Glomerular visceral epithelial cell (primary cell): ENCODE measurements around the gene IGDCC3.
"Not testable (repeated sequence)": the region's sequence is repeated elsewhere in the genome, so short reads cannot be mapped to it uniquely, and the experiment has no call there.

Source experiments
- DNase-seq: peaks from one replicate; pipeline ENCODE4 v3.0.0-alpha.2; 2016; ENCODE audit errors: extremely low spot score

The IGDCC3 gene

DNA sequence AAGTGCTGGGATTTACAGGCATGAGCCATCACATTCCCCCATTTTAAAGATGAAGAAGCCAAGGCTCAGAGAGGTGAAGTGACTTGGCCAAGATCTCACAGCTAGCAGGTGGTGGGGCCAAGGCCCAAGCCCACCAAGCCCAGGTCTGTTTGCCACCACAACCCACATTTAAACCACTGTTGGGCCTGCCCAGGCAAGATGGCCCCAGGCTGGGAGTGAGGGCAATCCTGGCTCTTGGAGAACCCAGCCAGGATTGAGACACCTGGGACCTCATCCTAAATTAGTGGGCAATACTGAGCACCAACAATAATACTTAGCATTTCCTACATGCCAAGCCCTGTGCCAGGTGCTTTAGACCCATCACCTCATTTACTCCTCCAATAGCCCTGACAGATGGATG lies 6.9 kb downstream of the IGDCC3 start:
- DNase-seq = no peak

DNA sequence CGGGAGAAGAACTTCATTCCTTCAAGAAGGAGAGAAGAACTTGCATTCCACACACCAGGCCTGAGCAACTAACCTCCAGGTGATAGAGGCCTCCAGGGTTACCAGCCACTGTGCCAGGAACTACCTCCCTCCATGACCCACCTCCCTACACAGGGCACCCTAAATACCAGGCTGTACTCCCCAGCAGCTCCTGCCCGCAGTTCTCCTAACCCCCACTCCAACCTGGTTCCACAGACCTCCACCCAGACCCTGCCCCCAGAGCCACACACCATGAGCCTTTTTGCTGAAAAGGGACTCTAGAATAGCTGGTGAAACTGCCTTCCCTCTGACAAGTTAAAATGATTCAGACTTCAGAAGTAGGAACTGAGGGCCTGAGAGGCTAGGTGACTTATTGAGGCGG lies 8.2 kb downstream of the IGDCC3 start:
- no peak for DNase-seq

DNA sequence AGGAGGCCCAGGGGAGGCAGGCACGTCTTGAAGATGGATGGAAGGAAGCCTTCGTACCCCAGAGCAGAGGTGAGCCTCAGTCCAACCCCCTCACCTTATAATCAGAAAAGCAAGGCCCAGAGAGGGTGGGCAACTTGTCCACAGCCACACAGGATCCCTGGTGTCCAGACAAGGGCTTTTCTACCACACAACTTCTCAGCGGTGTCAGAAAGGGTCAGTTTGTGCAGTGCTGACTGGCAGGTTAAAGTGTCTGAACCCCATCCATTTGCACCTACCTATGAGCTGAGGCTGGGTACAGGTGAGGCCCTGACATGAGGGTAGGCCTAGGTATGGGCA lies 8.6 kb downstream of the IGDCC3 start:
- no peak for DNase-seq

DNA sequence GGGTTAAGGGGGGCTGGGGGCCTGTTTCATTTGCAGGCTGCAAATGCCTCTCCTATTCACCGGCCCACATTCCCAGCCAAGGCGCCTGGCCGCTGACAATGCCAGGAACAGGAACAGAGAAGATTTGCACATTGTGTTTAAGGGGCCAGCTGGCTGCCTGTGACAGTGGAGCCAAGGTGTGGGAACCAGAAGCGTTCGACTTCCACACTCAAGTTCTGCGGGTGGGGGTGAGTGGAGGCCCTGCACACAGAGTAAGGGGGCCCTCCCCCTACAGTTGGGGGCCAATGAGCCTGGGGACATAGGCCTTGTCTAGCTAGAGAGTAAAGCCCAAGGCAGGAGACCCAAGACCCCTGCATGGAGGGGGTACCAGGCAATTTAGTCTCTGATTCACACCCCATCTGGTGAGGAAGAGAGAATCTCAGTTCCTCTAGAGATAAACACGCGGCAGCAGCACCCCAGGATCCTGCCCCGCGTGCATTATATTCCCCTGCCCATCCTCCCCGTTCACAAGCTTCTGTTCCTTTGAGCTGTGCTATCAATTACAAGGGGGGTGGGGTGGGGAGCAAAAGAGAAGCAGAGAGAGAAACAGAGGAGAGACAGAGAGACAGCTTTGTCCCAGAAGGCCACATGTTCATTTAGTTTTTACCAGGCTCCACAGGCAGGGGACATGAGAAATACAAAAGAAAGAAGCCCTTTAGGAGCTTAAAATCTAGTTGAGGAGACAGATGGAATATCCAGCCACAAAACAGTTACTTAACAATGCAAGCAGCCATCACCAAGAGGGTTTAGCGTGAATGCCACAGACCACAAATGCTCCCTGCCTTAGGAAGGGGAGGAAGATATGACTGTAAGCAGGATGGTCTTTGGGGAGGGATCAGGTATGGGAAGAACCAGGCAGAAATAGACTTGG lies 9.2 kb downstream of the IGDCC3 start:
- no peak for DNase-seq

DNA sequence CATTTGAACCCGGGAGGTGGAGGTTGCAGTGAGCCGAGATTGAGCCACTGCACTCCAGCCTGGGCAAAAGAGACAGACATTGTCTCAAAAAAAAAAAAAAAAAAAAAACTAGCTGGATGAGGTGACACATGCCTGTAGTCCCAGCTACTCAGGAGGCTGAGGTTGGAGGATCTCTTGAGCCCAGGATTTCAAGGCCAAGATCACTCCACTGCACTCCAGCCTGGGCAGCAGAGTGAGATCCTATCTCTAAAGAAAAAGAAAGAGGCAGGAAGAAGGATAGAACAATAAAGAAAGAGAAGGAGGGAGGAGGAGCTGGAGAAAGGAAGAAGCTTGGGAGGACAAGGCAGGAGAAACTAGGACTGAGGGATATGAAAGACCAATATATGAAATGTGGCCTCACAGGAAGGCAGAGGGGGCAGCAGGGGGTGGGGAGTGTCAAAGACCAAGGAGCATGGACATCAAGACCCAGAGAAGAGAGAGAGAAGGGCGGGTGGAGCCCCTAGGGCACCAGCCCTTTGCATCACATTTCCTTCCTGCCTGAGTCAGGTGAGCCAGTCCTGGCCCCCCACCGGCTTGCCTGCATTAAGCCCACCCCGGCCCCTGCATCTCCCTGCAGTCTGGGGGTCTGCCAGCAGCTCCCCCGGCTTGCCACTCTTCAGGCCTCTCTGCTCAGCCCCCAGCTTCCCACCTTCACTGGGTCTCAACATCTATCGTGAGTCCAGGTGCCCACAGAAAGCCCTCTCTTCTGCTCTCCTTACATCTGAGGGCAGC lies 11.5 kb downstream of the IGDCC3 start:
- DNase-seq = no peak

DNA sequence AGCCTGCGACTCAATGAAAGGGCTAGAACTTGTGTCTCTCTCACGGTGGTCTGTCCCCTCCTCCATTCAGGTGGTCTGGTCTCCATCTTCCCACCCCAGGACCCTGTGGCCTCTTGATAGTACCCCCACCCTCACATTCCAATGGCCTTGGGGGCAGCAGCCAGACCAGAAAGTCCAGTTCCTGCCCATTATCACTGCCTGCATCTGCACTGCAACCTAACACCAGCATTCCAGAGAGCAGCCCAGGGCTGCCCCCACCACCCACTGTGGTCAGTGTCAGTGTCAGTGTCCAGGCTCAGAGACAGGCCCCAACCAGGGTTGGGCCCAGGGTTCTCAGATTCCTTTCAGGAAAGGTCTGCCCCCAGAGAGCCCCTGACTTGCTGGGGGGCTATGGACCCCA lies 12.6 kb downstream of the IGDCC3 start:
- no peak for DNase-seq

DNA sequence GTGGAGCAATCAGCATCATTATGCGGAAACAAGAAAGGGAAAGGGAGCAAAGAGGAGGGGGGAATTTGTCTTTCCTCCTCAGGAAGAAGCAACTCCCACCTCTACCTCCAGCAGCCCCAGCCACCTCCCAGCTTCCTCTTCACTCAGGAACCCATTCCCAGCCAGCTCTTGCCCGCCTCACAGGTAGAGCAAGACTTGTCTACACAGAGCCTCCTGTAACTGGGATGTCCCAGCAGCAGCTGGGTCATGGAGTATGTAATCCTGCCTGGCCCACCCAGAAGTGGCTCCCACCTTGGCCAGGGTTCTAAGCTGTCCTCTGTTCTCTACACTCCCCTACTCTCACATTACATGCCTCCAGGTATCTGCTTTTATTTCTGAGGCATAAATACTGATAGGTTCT lies 14.0 kb downstream of the IGDCC3 start:
- no peak for DNase-seq

DNA sequence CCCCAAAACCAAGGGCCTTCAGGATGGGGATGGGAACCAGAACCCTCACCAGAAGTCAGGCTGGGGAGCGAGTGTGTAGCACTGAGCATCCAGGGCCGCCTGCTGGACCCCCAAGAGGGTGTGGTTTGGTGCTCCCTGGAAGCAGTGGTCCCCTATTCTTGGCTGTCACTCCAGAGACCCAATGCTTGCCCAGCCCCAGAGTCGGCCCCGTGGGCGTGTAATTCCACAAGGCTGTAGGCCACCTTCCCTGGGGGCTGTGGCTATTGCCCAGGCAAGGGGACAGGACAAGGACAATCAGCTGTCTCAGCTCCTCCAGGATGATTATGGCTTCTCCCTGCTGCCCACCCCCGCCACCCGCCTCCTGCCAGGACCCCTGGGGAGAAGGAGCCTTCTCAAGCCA lies 14.5 kb downstream of the IGDCC3 start:
- no peak for DNase-seq

DNA sequence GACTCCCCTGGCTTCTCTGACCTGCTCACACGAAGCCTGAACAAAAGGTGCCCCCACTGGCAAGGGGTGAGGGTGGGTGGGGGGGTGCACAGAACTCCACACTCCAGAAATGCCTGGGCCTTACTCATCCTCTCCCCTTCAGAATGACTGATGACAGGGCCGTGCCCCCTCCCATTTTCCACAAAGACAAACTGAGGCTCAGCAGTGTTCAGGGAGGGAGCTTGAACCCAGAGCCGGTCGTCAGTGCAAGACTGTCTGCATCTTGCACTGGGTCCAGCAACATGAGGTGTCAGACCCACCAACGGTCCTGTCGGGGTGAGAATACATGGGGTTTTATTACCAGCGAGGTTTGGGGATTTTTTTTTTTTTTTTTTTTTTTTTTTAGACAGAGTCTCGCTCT lies 15.3 kb downstream of the IGDCC3 start:
- DNase-seq = no peak

DNA sequence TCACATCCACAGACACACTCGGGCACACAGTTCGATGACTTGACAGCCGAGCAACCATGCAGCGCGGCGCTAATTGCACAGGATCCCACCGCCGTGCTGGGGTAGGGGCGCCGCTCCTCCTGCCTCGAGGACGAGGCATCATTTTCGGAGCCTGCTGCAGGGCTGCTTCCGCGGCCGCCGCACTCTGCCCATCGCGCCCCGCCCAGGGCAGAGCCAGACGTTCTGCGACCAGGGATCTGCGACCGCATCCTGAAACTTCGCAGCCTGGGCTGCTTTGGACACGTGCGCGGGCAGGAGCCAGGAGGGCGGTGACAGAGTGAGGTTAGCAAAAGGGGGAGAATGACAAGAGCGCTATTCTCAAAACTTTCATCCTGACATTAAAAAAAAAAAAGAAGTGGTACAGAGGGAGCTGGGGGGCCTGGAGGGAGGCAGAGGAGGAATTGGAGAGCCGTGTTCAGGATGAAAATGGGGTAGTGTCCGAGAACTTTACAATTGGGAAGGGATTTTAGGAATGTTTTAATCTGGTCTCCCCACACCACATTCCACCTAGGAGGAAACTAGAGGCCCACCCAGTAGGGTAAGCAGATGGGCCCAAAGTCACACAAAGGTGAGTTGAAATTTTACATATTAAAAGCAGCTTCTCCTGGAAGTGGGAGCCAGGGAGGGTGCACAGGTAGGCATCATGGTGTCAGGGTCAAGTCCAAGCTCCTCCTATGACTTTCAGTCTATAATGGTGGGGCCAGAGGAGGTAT lies 15.9 kb downstream of the IGDCC3 start:
- DNase-seq = no peak

DNA sequence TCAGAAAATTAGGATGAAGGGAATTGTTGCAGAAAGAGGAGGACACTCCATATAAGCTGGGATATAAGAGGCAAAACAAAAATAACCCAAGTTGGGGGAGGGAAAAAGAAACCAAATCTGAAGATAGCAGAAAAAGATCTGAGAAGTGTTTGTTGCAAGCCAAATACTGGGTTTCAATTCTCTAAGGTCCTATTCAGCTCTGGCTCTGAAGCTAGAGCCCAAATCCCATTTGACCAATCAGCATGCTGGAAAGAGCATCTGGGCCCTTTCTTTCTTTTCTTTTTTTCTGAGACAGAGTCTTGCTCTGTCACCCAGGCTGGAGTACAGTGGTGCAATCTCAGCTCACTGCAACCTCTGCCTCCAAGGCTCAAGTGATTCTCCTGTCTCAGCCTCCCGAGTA lies 17.3 kb downstream of the IGDCC3 start:
- DNase-seq = no peak

DNA sequence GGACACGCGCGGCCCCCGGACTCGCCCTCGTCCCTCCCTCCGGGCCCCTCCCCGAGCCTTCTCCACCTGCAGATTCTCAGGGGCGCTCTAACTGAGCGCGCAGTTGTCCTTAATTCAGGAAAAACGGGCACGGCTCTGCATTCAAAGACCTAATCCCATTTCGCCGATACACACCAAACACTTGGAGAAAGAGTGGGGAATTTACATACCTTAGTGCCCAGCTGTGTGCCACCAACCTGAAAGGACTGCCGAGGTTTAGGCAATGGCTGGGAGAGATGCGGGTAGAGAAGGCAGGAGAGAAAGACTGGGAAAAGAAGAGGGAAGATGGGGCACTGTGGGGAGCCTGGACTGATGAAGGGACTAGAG lies 21.8 kb downstream of the IGDCC3 start:
- DNase-seq = no peak

DNA sequence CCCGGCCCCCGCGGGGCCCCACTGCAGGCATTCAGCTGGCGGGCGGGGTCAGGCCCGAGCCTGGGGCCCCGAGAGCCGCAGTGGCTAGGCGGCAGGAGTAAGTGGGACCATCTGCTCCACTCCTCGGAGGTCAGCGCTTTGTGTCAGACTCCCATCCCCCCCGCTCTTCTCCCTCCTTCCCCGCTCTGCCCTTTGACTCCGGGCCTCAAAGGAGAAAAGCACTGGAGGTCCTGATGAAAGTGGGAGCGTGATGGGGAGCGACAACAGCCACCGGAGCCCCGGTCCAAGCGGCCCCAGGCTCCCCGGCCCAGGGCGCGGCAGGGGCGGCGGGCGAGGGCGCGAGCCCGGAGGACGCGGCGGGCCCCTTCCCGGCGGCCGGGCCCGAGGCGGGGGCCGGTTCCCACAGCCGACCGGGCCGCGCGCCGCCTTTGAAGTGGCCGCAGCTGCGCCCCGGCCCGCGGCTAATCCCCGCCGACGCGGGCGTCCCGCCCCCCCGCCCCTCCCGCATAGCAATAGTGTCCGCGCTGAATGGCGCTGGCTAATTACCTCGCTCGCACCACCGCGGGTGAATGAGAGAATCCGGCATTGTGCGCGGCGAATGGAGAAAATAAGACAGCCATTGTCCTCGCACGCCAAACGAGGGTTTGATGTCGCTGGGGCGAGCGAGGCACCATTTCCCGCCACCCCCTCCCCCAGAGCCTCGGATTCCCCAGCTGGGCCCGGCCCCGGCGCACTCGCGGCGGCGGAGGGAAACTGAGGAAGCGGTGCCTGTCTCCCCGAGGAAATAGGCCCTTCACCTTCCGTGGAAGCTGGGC lies 22.4 kb downstream of the IGDCC3 start:
- no peak for DNase-seq

DNA sequence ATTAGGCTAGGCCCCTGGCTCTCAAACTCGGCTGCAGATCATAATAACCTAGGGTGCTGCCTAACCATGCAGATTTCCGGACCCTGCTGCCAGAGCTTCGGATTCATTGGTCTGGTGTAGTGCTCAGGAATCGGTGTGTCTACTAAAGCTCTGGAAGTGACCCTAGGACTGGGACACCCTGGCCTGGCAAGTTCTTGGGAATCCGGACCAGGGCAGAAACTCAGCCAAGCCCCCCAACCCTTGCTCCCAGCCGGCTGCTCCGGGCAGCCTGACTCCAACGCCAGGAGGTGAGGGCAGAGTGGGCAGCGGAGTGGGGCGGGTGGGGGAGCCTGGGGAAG lies 23.0 kb downstream of the IGDCC3 start:
- no peak for DNase-seq

DNA sequence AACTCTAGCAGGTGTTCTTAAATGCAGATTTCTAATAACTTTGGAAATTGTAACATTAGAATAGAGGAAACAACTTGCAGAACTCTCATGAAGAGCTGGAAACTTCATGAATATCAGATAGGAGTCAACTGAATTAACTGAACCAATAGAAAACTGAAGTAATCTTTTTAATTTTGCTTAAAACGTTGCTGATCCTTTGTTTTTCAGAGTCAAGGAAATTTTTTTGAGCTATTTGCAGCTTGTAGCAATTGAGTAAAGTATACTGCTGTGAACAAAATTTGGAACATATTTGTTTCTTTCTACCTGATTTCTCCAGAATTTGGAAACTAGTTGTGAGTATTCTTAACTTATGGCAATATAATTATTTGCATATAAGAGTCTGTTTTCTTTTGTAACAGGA lies 25.8 kb downstream of the IGDCC3 start:
- DNase-seq = not testable (repeated sequence)

DNA sequence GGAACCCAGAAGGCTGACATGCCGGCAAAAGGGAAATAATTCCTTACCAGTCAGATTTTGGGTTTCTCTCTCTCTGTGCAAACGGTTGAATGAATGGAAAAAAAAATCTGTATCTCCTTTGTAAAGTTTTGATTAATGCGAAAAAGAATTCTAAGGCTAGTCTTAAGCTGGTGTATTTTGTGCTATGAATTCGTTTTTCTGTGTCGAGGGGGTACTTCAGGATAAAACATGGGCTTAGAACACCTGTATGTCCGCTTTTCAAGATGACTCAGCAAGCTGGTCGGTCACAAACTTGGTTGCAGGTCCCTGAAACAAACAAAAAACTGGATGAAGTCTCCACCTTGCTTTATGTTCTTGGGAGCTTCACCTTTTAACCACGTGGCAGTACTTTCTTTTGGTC lies 28.5 kb downstream of the IGDCC3 start:
- no peak for DNase-seq

DNA sequence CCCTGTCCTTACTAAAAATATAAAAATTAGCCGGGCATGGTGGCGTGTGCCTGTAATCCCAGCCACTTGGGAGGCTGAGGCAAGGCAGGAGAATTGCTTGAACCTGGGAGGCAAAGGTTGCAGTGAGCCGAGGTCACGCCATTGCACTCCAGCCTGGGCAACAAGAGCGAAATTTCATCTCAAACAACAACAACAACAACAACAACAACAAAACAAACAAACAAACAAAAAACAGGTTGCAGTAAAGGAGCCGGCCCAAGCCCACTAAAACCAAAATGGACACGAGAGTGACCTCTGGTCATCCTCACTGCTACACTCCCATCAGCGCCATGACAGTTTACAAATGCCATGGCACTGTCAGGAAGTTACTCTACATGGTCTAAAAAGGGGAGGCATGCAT lies 30.0 kb downstream of the IGDCC3 start:
- DNase-seq = not testable (repeated sequence)

DNA sequence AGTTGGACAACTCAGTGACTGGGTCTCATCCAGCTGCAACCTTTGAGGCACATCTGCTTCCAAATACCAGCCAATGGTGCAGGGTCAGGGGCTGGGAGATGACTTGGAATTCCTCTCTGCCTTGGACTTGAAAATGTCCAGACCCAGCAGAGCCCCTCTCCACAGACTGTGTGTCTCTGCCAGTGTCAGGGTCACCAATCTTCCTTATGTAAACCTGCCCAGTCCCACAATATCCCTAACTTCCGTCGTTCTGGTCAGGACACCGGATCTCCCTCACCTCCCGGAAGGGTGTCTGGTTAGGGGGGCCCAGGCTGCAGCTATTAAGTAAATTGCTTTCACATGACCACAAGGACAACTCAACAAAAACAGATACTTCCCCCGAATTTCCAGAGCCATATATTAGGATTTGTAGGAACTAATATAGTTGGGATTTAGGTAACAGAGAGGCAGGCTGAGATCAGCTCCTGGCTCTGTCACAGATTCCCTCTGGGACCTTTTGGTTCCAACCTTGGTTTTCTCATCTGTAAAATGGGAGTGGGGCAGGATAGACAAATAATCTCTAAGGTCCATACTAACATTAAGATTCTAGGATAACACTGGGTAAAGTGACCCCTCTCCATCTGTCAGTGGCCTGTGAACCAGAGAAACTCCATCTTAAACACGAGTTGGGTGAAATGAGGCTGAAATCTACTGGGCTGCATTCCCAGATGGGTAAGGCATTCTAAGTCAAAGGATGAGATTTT lies 30.8 kb downstream of the IGDCC3 start:
- DNase-seq = no peak

DNA sequence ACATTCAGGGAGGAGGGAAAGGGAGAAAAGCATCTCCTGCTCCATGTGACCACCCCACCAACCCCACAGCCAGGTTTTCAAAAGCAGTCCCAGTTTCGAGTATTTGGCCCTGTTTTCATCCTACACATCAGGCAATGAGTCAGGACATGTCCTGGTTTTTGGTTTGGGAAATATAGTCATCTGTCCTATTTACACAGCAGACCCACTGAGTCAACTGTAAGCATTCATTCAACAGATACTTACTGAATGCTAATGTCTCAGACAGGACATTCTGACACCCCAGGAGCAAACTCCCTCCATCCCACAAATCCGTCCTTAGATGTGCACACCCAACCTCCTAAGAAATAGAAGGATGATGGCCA lies 32.9 kb downstream of the IGDCC3 start:
- no peak for DNase-seq

DNA sequence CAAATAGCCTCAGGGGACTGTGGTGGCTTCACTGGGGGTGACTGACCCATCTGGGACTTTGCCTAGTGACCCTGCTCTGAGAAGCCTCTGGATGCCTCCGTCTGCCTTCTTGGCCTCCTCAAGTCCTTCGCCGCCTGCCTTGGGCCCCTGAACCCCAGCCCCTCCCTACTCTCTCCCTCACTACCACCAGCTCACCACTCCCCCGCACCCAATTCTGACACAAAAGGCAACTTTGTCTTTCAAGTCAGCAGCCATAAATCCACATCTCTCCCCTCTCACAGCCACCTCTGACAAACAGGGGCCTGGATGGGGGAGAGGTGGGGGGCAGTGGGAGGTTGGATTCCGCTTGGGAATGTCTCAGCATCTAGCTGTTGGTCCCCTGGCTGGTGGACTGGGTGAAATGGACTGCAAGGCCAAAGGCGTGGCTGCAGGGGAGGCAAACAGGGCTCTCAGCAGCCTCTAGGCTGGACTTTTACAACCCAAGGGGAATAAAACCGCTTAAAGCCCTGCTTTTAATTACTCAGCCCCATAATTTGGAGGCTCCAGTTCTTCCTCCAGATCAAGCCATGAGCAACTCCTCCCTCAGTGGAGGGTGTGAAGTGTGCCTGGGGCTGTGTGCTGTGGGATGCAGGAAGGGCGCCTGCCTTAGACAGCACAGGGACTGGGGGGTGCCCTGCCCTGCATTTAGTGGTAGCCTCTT lies 33.4 kb downstream of the IGDCC3 start:
- DNase-seq = no peak
